Activated CD4-positive, alpha-beta T cell treated with anti-CD3 and anti-CD28 coated beads for 36 hours (primary cell): ENCODE measurements around the gene PTPDC1. TPM values are rescaled to one million over a fixed set of nuclear protein-coding genes. Genes with fewer than 3 reads are reported as not detected.
A peak's percentile ranks its signal among the peaks of the same experiment; 100 is the strongest.

Experiments used
- ATAC-seq: fragments of 200-7000 bp; cut with Tn5 transposase; one replicate; pipeline ENCODE4 v1.10.0; 2021; ENCODE audit warnings: mild to moderate bottlenecking, moderate library complexity
- CTCF ChIA-PET: fragments of 350-600 bp; sonication (Branson Sonifier 250); formaldehyde crosslinking; loops from one replicate; lab custom pipeline; 2021; ENCODE audit warnings: antibody characterized with exemption; lab: Charles Lee
- POLR2A ChIA-PET: fragments of 350-600 bp; sonication (Branson Sonifier 250); formaldehyde crosslinking; loops from one replicate; lab custom pipeline; 2021; ENCODE audit warnings: antibody characterized with exemption, inconsistent platforms; lab: Charles Lee
- DNase-seq: peaks from one replicate; pipeline ENCODE4 v3.0.0-alpha.2; 2020
- H3K27ac Mint-ChIP-seq: one replicate; pipeline ENCODE4 v1.8.0; 2021; ENCODE audit warnings: mixed read lengths
- H3K27me3 Mint-ChIP-seq: one replicate; pipeline ENCODE4 v1.8.0; 2021; ENCODE audit warnings: mixed read lengths
- H3K36me3 Mint-ChIP-seq: one replicate; pipeline ENCODE4 v1.8.0; 2021; ENCODE audit warnings: low read depth, mixed read lengths
- H3K4me1 Mint-ChIP-seq: one replicate; pipeline ENCODE4 v1.8.0; 2021; ENCODE audit warnings: mixed read lengths
- H3K4me3 Mint-ChIP-seq: one replicate; pipeline ENCODE4 v1.8.0; 2021; ENCODE audit warnings: mild to moderate bottlenecking, moderate library complexity, mixed read lengths
- H3K9me3 Mint-ChIP-seq: one replicate; pipeline ENCODE4 v1.8.0; 2021; ENCODE audit warnings: low read depth, mixed read lengths
- intact Hi-C, 2 experiments: fragments of 100-400 bp; cut with DNase I in 1 of 2; cut with micrococcal nuclease in 1 of 2; formaldehyde crosslinking; loops; one replicate each; pipeline versions ENCODE4 v1.14.2 to v1.15.1; 2022 to 2024; cut with DNase I, micrococcal nuclease
- total RNA-seq, 2 experiments: library from RNA; stranded (reverse); gene quantifications; one replicate each; pipeline ENCODE4 v1.2.3, GENCODE V29; 2021

PTPDC1 gene
- total RNA-seq, 2 experiments from 2014 or later: 5.4 to 5.6 TPM

DNA sequence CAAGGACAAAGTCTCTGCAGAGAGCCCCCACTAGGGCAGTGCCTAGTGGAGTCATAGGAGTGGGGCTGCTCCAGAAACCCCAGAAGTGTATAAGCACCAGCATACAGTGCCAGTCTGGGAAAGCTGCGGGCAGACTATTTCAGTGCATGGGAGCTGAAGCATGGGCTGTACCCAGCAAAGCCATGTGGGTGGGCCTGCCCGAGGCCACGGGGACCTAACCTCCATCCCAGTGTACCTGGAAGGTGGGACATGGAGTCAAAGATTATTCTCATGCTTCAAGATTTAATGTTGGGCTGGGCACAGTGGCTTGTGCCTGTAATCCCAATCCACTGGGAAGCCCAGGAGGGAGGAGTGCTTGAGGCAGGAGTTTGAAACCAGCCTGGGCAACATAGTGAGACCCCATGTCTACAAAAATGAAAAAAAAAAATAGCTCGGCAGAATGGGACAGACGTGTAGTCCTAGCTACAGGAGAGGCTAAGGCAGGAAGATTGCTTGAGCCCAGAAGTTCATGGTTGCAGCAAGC is 36.7 kb downstream of the PTPDC1 start:
- ATAC-seq (no peak), DNase-seq (no peak)
- Mint-ChIP-seq H3K9me3 (peaks cover 3% of the 10 kb centered on the region), H3K4me3 (no peak overlapping the region), H3K27ac (no peak overlapping the region), H3K4me1 (no peaks in the 10 kb centered on the region), H3K27me3 (no peaks in the 10 kb centered on the region), H3K36me3 (peaks cover 7% of the 10 kb centered on the region)
- POLR2A ChIA-PET: no interaction called here
- intact Hi-C loops: no loop called here
- CTCF ChIA-PET: interaction anchor here (0.6 to 1.0 kb wide), 2 partner anchors 42 to 60 kb away, joined by 3 to 4 read pairs; no protein-coding TSS in a partner anchor

GRCh38 chr9:94126844-94127243 is 42.6 kb downstream of the PTPDC1 start:
- POLR2A ChIA-PET: no interaction called here
- no peak overlapping the region for H3K4me3 Mint-ChIP-seq
- peaks cover 23% of the 10 kb centered on the region for H3K9me3 Mint-ChIP-seq
- intact Hi-C loops: no loop called here
- H3K36me3 Mint-ChIP-seq: peaks cover 13% of the 10 kb centered on the region
- no peak overlapping the region for H3K27ac Mint-ChIP-seq
- ATAC-seq (no peak), DNase-seq (no peak)
- CTCF ChIA-PET: no interaction called here
- H3K27me3 Mint-ChIP-seq: no peaks in the 10 kb centered on the region
- H3K4me1 Mint-ChIP-seq: no peaks in the 10 kb centered on the region

DNA sequence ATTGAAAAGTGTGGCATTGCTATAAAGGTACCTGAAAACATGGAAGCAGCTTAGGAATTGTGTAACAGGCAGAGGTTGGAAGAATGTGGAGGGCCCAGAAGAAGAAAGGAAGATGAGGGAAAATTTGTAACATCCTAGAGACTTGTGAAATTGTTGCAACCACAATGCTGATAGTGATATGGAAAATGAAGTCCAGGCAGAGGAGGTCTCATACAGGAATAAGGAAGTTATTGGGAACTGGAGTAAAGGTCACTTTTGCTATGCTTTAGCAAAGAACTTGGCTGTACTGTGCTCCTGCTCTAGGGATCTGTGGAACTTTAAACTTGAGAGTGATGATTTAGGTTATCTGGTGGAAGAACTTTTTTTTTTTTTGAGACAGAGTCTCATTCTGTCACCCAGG is 43.5 kb downstream of the PTPDC1 start:
- intact Hi-C loops: no loop called here
- Mint-ChIP-seq H3K36me3 (peaks cover 13% of the 10 kb centered on the region), H3K4me1 (no peaks in the 10 kb centered on the region), H3K27me3 (no peaks in the 10 kb centered on the region), H3K4me3 (no peak overlapping the region), H3K27ac (no peak overlapping the region), H3K9me3 (peaks cover 23% of the 10 kb centered on the region)
- DNase-seq (no peak), ATAC-seq (no peak)
- CTCF ChIA-PET: interaction anchor here (1.0 kb wide), 1 partner anchor 33 kb away, joined by 5 read pairs; no protein-coding TSS in a partner anchor
- POLR2A ChIA-PET: no interaction called here

DNA sequence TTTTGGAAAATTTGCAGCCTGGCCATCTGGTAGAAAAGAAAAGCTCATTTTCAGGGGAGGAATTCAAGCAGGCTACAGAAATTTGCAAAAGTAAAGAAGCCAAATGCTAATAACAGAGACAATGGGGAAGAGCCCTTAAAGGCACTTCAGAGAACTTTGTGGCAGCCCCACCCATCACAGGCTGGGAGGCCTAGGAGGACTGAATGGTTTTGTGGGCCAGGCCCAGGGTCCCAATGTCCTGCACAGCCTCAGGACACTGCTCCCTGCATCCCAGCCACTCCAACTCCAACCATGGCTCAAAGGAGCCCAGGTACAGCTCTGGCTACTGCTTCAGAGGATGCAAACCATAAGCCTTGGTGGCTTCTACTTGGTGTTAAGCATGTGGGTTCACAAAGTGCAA is 44.3 kb downstream of the PTPDC1 start:
- peaks cover 23% of the 10 kb centered on the region for H3K9me3 Mint-ChIP-seq
- POLR2A ChIA-PET: no interaction called here
- no peak overlapping the region for H3K27ac Mint-ChIP-seq
- peaks cover 11% of the 10 kb centered on the region for H3K36me3 Mint-ChIP-seq
- H3K4me1 Mint-ChIP-seq: no peaks in the 10 kb centered on the region
- H3K27me3 Mint-ChIP-seq: no peaks in the 10 kb centered on the region
- H3K4me3 Mint-ChIP-seq: no peak overlapping the region
- ATAC-seq (no peak), DNase-seq (no peak)
- CTCF ChIA-PET: interaction anchor here (0.7 to 1.0 kb wide), 2 partner anchors 32 to 915 kb away, joined by 3 to 5 read pairs; no protein-coding TSS in a partner anchor
- intact Hi-C loops: no loop called here

DNA sequence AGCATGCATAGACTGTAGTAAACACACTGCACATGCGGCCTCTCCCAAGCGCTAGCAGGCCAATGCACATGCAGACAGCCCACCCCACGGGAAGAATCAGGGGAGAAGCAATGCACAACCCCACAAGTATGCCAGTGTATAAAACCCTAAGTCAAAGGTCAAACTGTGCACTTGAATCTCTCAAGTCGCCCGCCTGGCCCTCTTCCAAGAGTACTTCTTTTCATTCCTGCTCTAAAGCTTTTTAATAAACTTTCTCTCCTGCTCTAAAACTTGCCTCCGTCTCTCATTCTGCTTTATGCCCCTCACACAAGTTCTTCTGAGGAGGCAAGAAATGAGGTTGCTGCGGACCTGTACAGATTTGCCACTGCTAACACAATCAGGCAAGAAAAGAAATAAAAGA is 50.4 kb downstream of the PTPDC1 start:
- intact Hi-C loops: no loop called here
- H3K4me1 Mint-ChIP-seq: no peaks in the 10 kb centered on the region
- ChIA-PET CTCF (no interaction called here), POLR2A (no interaction called here)
- DNase-seq (no peak), ATAC-seq (no peak)
- peaks cover 2% of the 10 kb centered on the region for H3K9me3 Mint-ChIP-seq
- no peak overlapping the region for H3K4me3 Mint-ChIP-seq
- H3K27me3 Mint-ChIP-seq: peaks cover 2% of the 10 kb centered on the region
- H3K27ac Mint-ChIP-seq: peak overlapping the region; percentile 3
- H3K36me3 Mint-ChIP-seq: no peaks in the 10 kb centered on the region

GRCh38 chr9:94135222-94135621 is 51.0 kb downstream of the PTPDC1 start:
- POLR2A ChIA-PET: no interaction called here

GRCh38 chr9:94139672-94140417 is 55.6 kb downstream of the PTPDC1 start:
- no peaks in the 10 kb centered on the region for H3K4me1 Mint-ChIP-seq
- ChIA-PET CTCF (interaction anchor here (0.6 to 1.2 kb wide), 2 partner anchors 73 to 75 kb away, joined by 3 to 4 read pairs; no protein-coding TSS in a partner anchor), POLR2A (no interaction called here)
- no peak overlapping the region for H3K27ac Mint-ChIP-seq
- intact Hi-C loops: no loop called here
- no peaks in the 10 kb centered on the region for H3K36me3 Mint-ChIP-seq
- H3K4me3 Mint-ChIP-seq: no peak overlapping the region
- DNase-seq (no peak), ATAC-seq (no peak)
- peaks cover 2% of the 10 kb centered on the region for H3K27me3 Mint-ChIP-seq
- H3K9me3 Mint-ChIP-seq: no peaks in the 10 kb centered on the region

More at GRCh38 chr9:94135222-94135621, 51.0 kb downstream of the PTPDC1 start:
- intact Hi-C loops: no loop called here
- no peak overlapping the region for H3K4me3 Mint-ChIP-seq
- no peaks in the 10 kb centered on the region for H3K9me3 Mint-ChIP-seq
- H3K27ac Mint-ChIP-seq: no peak overlapping the region
- H3K36me3 Mint-ChIP-seq: no peaks in the 10 kb centered on the region
- no peaks in the 10 kb centered on the region for H3K4me1 Mint-ChIP-seq
- H3K27me3 Mint-ChIP-seq: peaks cover 2% of the 10 kb centered on the region
- CTCF ChIA-PET: interaction anchor here (0.6 kb wide), 1 partner anchor 1213 kb away, joined by 3 read pairs; no protein-coding TSS in a partner anchor
- ATAC-seq: no peak
- no peak for DNase-seq

GRCh38 chr9:94140418-94140780 is 56.1 kb downstream of the PTPDC1 start:
- Mint-ChIP-seq H3K4me1 (no peaks in the 10 kb centered on the region), H3K4me3 (no peak overlapping the region), H3K27me3 (peaks cover under 1% of the 10 kb centered on the region), H3K27ac (no peak overlapping the region), H3K9me3 (no peaks in the 10 kb centered on the region), H3K36me3 (no peaks in the 10 kb centered on the region)
- ATAC-seq (no peak), DNase-seq (no peak)
- intact Hi-C loops: no loop called here
- POLR2A ChIA-PET: no interaction called here
- CTCF ChIA-PET: interaction anchor here (1.2 kb wide), 1 partner anchor 76 kb away, joined by 3 read pairs; no protein-coding TSS in a partner anchor

DNA sequence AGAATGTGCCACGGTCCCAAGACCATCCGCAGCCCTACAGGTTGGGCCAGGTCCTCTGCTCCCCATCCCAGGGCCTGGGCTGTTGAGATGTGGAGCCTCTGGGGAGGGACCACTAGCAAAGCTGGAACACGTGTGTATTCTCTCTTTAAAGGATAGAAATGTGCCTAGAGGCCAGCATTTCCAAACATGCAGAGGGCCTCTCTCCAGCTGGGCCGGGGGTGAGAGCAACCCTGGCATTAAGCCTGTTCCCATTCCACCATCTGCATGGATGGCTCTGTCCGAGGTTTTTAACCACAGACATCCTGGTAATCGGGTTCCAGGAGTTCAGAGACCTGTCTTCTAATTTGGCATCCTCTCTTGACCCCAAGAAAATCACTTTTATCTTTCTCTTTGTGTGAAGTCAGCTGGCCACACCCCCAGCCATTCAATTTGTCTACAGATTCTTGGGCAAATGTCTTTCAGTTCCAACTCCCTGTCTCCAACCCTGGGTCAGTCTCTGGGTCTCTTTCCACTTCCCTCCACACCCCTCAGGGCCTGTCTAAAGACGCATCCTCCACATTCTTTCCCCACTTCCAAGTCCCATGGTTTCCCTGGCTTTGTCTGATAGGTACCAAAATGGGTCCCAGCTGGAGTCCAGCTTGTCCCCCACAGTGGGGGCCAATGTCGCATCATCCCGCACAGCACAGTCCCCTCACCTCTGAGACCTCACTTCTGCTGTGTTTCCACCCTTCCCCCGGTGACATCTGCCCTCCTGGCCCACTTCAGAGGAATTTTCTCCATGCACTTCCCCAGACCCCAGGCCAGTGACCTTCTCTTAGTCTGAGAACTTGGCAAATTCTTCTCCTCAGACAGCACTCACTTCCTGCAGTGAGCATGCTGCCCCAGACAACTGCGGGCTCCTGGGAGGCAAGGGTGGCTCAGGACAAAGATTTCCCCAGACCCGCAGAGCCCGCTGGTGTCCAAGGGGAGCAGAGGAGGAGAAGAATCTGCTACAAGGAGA is 56.8 kb downstream of the PTPDC1 start:
- ChIA-PET CTCF (interaction anchor here (1.2 kb wide), 1 partner anchor 77 kb away, joined by 3 read pairs; no protein-coding TSS in a partner anchor), POLR2A (no interaction called here)
- intact Hi-C loops: no loop called here
- ATAC-seq: no peak
- no peaks in the 10 kb centered on the region for H3K9me3 Mint-ChIP-seq
- no peaks in the 10 kb centered on the region for H3K27me3 Mint-ChIP-seq
- no peaks in the 10 kb centered on the region for H3K36me3 Mint-ChIP-seq
- H3K27ac Mint-ChIP-seq: no peak overlapping the region
- H3K4me1 Mint-ChIP-seq: no peaks in the 10 kb centered on the region
- no peak for DNase-seq
- H3K4me3 Mint-ChIP-seq: no peak overlapping the region

DNA sequence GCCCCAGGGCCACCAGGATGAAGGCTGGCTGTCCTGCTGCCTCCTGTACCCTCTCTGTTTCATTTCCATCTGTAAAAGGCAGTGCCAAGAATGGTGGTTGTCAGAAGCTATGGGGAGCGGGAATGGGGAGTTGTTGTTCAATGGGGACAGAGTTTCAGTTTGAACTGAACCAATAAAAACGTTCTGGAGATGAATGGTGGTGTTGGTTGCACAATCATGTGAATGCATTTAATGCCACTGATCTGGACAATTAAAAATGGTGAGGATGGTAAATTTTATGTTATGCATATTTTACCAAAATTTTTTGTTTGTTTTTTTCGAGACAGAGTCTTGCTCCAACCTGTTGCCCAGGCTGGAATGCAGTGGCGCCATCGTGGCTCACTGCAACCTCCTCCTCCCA is 58.1 kb downstream of the PTPDC1 start:
- ATAC-seq (no peak), DNase-seq (no peak)
- Mint-ChIP-seq H3K36me3 (no peaks in the 10 kb centered on the region), H3K27me3 (no peaks in the 10 kb centered on the region), H3K27ac (no peak overlapping the region), H3K4me3 (no peak overlapping the region), H3K4me1 (no peaks in the 10 kb centered on the region), H3K9me3 (no peaks in the 10 kb centered on the region)
- POLR2A ChIA-PET: no interaction called here
- CTCF ChIA-PET: no interaction called here
- intact Hi-C loops: no loop called here

DNA sequence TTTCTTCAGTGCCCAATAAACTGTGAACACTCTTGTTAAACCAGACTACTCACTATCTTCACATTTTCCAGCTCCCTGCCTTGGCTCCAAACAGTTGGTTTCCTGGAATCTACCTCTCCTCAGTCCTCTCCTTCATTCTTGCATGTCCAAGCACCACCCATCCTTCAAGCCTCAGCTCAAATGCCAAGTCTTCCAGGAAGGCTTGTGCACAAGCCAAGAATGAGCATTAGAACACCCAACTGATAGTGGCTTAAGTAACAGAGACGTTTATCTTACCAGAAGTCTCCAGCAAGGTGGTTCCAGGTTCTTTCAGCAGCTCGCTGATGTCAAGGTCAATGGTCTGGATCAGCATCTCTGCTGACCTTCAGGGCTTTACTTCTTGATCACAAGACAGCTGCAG is 60.1 kb downstream of the PTPDC1 start:
- DNase-seq (no peak), ATAC-seq (no peak)
- Mint-ChIP-seq H3K4me1 (no peaks in the 10 kb centered on the region), H3K27me3 (no peaks in the 10 kb centered on the region), H3K36me3 (no peaks in the 10 kb centered on the region), H3K4me3 (no peak overlapping the region), H3K27ac (no peak overlapping the region), H3K9me3 (no peaks in the 10 kb centered on the region)
- intact Hi-C loops: no loop called here
- ChIA-PET POLR2A (interaction anchor here (0.6 kb wide), 1 partner anchor 16 kb away, joined by 4 read pairs; no protein-coding TSS in a partner anchor), CTCF (interaction anchor here (0.6 to 1.6 kb wide), 2 partner anchors 69 to 326 kb away, joined by 3 read pairs; no protein-coding TSS in a partner anchor)
